ENCODE measurements around the gene TSPAN32.

Gene TSPAN32

GRCh38 chr11:2305140-2305778 is 3.4 kb downstream of the TSPAN32 start:
- peak; percentile 96 for TF ChIP-seq CTCF (IDR thresholded peaks at IDR 0.05; ENCODE audit: control insufficient read depth, insufficient read depth, low read depth, low read length, missing control alignments)
- H3K4me3 ChIP-seq (ENCODE audit: control insufficient read depth, low read depth, low read length): no peak overlapping the region
- DNase-seq (ENCODE audit: low read depth): peak; percentile 20

- TF ChIP-seq CTCF (IDR thresholded peaks at IDR 0.05; ENCODE audit: control insufficient read depth, insufficient read depth, low read depth, low read length, missing control alignments): no peak
- no peak for DNase-seq (ENCODE audit: low read depth)
- H3K4me3 ChIP-seq (ENCODE audit: control insufficient read depth, low read depth, low read length): no peak overlapping the region
These were observed 4.1 kb downstream of the TSPAN32 start for GRCh38 chr11:2305788-2306451.

GRCh38 chr11:2306452-2306823 is 4.6 kb downstream of the TSPAN32 start:
- peak; percentile 37 for DNase-seq (ENCODE audit: low read depth)
- no peak overlapping the region for H3K4me3 ChIP-seq (ENCODE audit: control insufficient read depth, low read depth, low read length)
- no peak for TF ChIP-seq CTCF (IDR thresholded peaks at IDR 0.05; ENCODE audit: control insufficient read depth, insufficient read depth, low read depth, low read length, missing control alignments)

GRCh38 chr11:2306877-2307500 is 5.2 kb downstream of the TSPAN32 start:
- no peak for DNase-seq (ENCODE audit: low read depth)
- H3K4me3 ChIP-seq (ENCODE audit: control insufficient read depth, low read depth, low read length): no peak overlapping the region
- TF ChIP-seq CTCF (IDR thresholded peaks at IDR 0.05; ENCODE audit: control insufficient read depth, insufficient read depth, low read depth, low read length, missing control alignments): no peak

GRCh38 chr11:2307501-2308331 is 5.9 kb downstream of the TSPAN32 start:
- no peak for DNase-seq (ENCODE audit: low read depth)
- H3K4me3 ChIP-seq (ENCODE audit: control insufficient read depth, low read depth, low read length): no peak overlapping the region
- no peak for TF ChIP-seq CTCF (IDR thresholded peaks at IDR 0.05; ENCODE audit: control insufficient read depth, insufficient read depth, low read depth, low read length, missing control alignments)

- H3K4me3 ChIP-seq (ENCODE audit: control insufficient read depth, low read depth, low read length): no peak overlapping the region
- no peak for DNase-seq (ENCODE audit: low read depth)
- TF ChIP-seq CTCF (IDR thresholded peaks at IDR 0.05; ENCODE audit: control insufficient read depth, insufficient read depth, low read depth, low read length, missing control alignments): no peak
These were observed 6.9 kb downstream of the TSPAN32 start for GRCh38 chr11:2308713-2309112.
